Activated CD4-positive, alpha-beta T cell treated with anti-CD3 and anti-CD28 coated beads for 36 hours (primary cell): ENCODE results near the gene COG4. TPM values are rescaled to one million over a fixed set of nuclear protein-coding genes. Genes with fewer than 3 reads are reported as not detected.
"Not testable (repeated sequence)": the region's sequence is repeated elsewhere in the genome, so short reads cannot be mapped to it uniquely, and the experiment has no call there.

Experiments used
- ATAC-seq: fragments of 200-7000 bp; cut with Tn5 transposase; one replicate; pipeline ENCODE4 v1.10.0; 2021; ENCODE audit warnings: mild to moderate bottlenecking, moderate library complexity
- CTCF ChIA-PET: fragments of 350-600 bp; sonication (Branson Sonifier 250); formaldehyde crosslinking; loops from one replicate; lab custom pipeline; 2021; ENCODE audit warnings: antibody characterized with exemption; lab: Charles Lee
- POLR2A ChIA-PET: fragments of 350-600 bp; sonication (Branson Sonifier 250); formaldehyde crosslinking; loops from one replicate; lab custom pipeline; 2021; ENCODE audit warnings: antibody characterized with exemption, inconsistent platforms; lab: Charles Lee
- DNase-seq: peaks from one replicate; pipeline ENCODE4 v3.0.0-alpha.2; 2020
- H3K27ac Mint-ChIP-seq: one replicate; pipeline ENCODE4 v1.8.0; 2021; ENCODE audit warnings: mixed read lengths
- H3K27me3 Mint-ChIP-seq: one replicate; pipeline ENCODE4 v1.8.0; 2021; ENCODE audit warnings: mixed read lengths
- H3K36me3 Mint-ChIP-seq: one replicate; pipeline ENCODE4 v1.8.0; 2021; ENCODE audit warnings: low read depth, mixed read lengths
- H3K4me1 Mint-ChIP-seq: one replicate; pipeline ENCODE4 v1.8.0; 2021; ENCODE audit warnings: mixed read lengths
- H3K4me3 Mint-ChIP-seq: one replicate; pipeline ENCODE4 v1.8.0; 2021; ENCODE audit warnings: mild to moderate bottlenecking, moderate library complexity, mixed read lengths
- H3K9me3 Mint-ChIP-seq: one replicate; pipeline ENCODE4 v1.8.0; 2021; ENCODE audit warnings: low read depth, mixed read lengths
- intact Hi-C, 2 experiments: fragments of 100-400 bp; cut with DNase I in 1 of 2; cut with micrococcal nuclease in 1 of 2; formaldehyde crosslinking; loops; one replicate each; pipeline versions ENCODE4 v1.14.2 to v1.15.1; 2022 to 2024; cut with DNase I, micrococcal nuclease
- total RNA-seq, 2 experiments: library from RNA; stranded (reverse); gene quantifications; one replicate each; pipeline ENCODE4 v1.2.3, GENCODE V29; 2021

Gene COG4
- total RNA-seq, 2 experiments from 2014 or later: 33.5 to 37.6 TPM

- intact Hi-C loops: loop anchor here (1.0 to 2.0 kb wide), 9 partner anchors 15 to 346 kb away; partner anchors contain the start of genes ST3GAL2 (in 2 of the 2), AARS1 (in 1 of the 2), COG4 (in 1 of the 2) and DDX19A (in 1 of the 2)
- H3K4me3 Mint-ChIP-seq: peak within 1 kb of the TSS; percentile 85
- peaks cover 16% of the 10 kb centered on the region for H3K4me1 Mint-ChIP-seq
- ATAC-seq: peak; percentile 94
- no peaks in the 10 kb centered on the region for H3K36me3 Mint-ChIP-seq
- ChIA-PET POLR2A (interaction anchor here (0.6 to 1.2 kb wide), 5 partner anchors 11 to 108 kb away, joined by 3 to 6 read pairs (median 3); partner anchors contain the start of gene DDX19A), CTCF (interaction anchor here (0.6 to 2.2 kb wide), 7 partner anchors 12 to 233 kb away, joined by 3 to 8 read pairs (median 3); no protein-coding TSS in a partner anchor)
- H3K9me3 Mint-ChIP-seq: no peaks in the 10 kb centered on the region
- DNase-seq: peak; percentile 79
- H3K27ac Mint-ChIP-seq: peak within 1 kb of the TSS; percentile 88
- H3K27me3 Mint-ChIP-seq: no peaks in the 10 kb centered on the region
Measured at GRCh38 chr16:70454222-70455034, 68.9 kb downstream of the COG4 start, which contains the start of gene FCSK. FCSK (plus strand) TSS chr16:70454595; CDS start chr16:70463191, 8,596 bp downstream.

GRCh38 chr16:70453892-70454221 lies 69.5 kb downstream of the COG4 start:
- intact Hi-C loops: loop anchor here (1.0 to 2.0 kb wide), 9 partner anchors 15 to 347 kb away; partner anchors contain the start of genes ST3GAL2 (in 2 of the 2), AARS1 (in 1 of the 2), COG4 (in 1 of the 2) and DDX19A (in 1 of the 2)
- H3K36me3 Mint-ChIP-seq: no peaks in the 10 kb centered on the region
- peak overlapping the region; percentile 82 for H3K27ac Mint-ChIP-seq
- H3K9me3 Mint-ChIP-seq: no peaks in the 10 kb centered on the region
- peaks cover 16% of the 10 kb centered on the region for H3K4me1 Mint-ChIP-seq
- H3K4me3 Mint-ChIP-seq: peak overlapping the region; percentile 85
- ChIA-PET CTCF (interaction anchor here (0.6 to 2.2 kb wide), 6 partner anchors 11 to 73 kb away, joined by 3 to 8 read pairs (median 4); partner anchors contain the start of gene ST3GAL2), POLR2A (interaction anchor here (0.6 to 1.2 kb wide), 5 partner anchors 10 to 107 kb away, joined by 3 to 6 read pairs (median 3); partner anchors contain the start of gene DDX19A)
- no peak for ATAC-seq
- no peaks in the 10 kb centered on the region for H3K27me3 Mint-ChIP-seq
- no peak for DNase-seq

GRCh38 chr16:70453117-70453891 lies 70.0 kb downstream of the COG4 start:
- DNase-seq: no peak
- Mint-ChIP-seq H3K4me3 (peak overlapping the region; percentile 85), H3K36me3 (no peaks in the 10 kb centered on the region), H3K4me1 (peaks cover 16% of the 10 kb centered on the region), H3K27me3 (no peaks in the 10 kb centered on the region), H3K9me3 (no peaks in the 10 kb centered on the region), H3K27ac (peak overlapping the region; percentile 82)
- ChIA-PET POLR2A (interaction anchor here (0.6 to 1.2 kb wide), 4 partner anchors 10 to 107 kb away, joined by 3 to 6 read pairs (median 4); partner anchors contain the start of gene DDX19A), CTCF (interaction anchor here (0.6 to 2.2 kb wide), 7 partner anchors 11 to 72 kb away, joined by 3 to 8 read pairs (median 4); partner anchors contain the start of gene ST3GAL2)
- intact Hi-C loops: no loop called here
- ATAC-seq: no peak

GRCh38 chr16:70451004-70451340 lies 72.4 kb downstream of the COG4 start:
- CTCF ChIA-PET, H3K9me3 Mint-ChIP-seq, ATAC-seq, H3K36me3 Mint-ChIP-seq, H3K4me3 Mint-ChIP-seq, H3K27ac Mint-ChIP-seq, intact Hi-C loops, H3K27me3 Mint-ChIP-seq, DNase-seq: not testable (repeated sequence)
- POLR2A ChIA-PET: interaction anchor here (0.6 kb wide), 1 partner anchor 19 kb away, joined by 3 read pairs; no protein-coding TSS in a partner anchor
- H3K4me1 Mint-ChIP-seq: peaks cover 14% of the 10 kb centered on the region

GRCh38 chr16:70450142-70451003 lies 73.0 kb downstream of the COG4 start:
- CTCF ChIA-PET: interaction anchor here (0.7 kb wide), 1 partner anchor 58 kb away, joined by 3 read pairs; no protein-coding TSS in a partner anchor
- intact Hi-C loops: not testable (repeated sequence)

GRCh38 chr16:70448075-70448474 lies 75.3 kb downstream of the COG4 start:
- no peaks in the 10 kb centered on the region for H3K4me1 Mint-ChIP-seq
- POLR2A ChIA-PET: interaction anchor here (0.7 kb wide), 1 partner anchor 66 kb away, joined by 3 read pairs; no protein-coding TSS in a partner anchor
- CTCF ChIA-PET: no interaction called here
- H3K36me3 Mint-ChIP-seq: no peaks in the 10 kb centered on the region
- DNase-seq: no peak
- H3K27me3 Mint-ChIP-seq: no peaks in the 10 kb centered on the region
- ATAC-seq: no peak
- intact Hi-C loops: no loop called here
- H3K4me3 Mint-ChIP-seq: no peak overlapping the region
- no peak overlapping the region for H3K27ac Mint-ChIP-seq
- no peaks in the 10 kb centered on the region for H3K9me3 Mint-ChIP-seq

More at GRCh38 chr16:70450142-70451003, 73.0 kb downstream of the COG4 start:
- H3K27ac Mint-ChIP-seq, H3K27me3 Mint-ChIP-seq, H3K4me1 Mint-ChIP-seq, ATAC-seq, H3K36me3 Mint-ChIP-seq, DNase-seq, H3K9me3 Mint-ChIP-seq, H3K4me3 Mint-ChIP-seq, POLR2A ChIA-PET: not testable (repeated sequence)

- Mint-ChIP-seq H3K36me3 (no peaks in the 10 kb centered on the region), H3K4me3 (no peak overlapping the region), H3K27me3 (no peaks in the 10 kb centered on the region), H3K4me1 (no peaks in the 10 kb centered on the region), H3K9me3 (no peaks in the 10 kb centered on the region), H3K27ac (no peak overlapping the region)
- intact Hi-C loops: no loop called here
- ChIA-PET POLR2A (no interaction called here), CTCF (no interaction called here)
- no peak for DNase-seq
- no peak for ATAC-seq
Measured at GRCh38 chr16:70444249-70445063, 78.9 kb downstream of the COG4 start.

- DNase-seq (no peak), ATAC-seq (no peak)
- Mint-ChIP-seq H3K27ac (no peak overlapping the region), H3K36me3 (peaks cover 3% of the 10 kb centered on the region), H3K27me3 (no peaks in the 10 kb centered on the region), H3K4me1 (peaks cover 12% of the 10 kb centered on the region), H3K9me3 (no peaks in the 10 kb centered on the region), H3K4me3 (no peak overlapping the region)
- ChIA-PET POLR2A (no interaction called here), CTCF (interaction anchor here (0.7 kb wide), 1 partner anchor 12 kb away, joined by 3 read pairs; no protein-coding TSS in a partner anchor)
- intact Hi-C loops: no loop called here
Measured at GRCh38 chr16:70442344-70442743, 81.0 kb downstream of the COG4 start.

- no peak for ATAC-seq
Measured at GRCh38 chr16:70441406-70441990, 81.9 kb downstream of the COG4 start.

More at GRCh38 chr16:70441406-70441990, 81.9 kb downstream of the COG4 start:
- H3K4me1 Mint-ChIP-seq: peaks cover 20% of the 10 kb centered on the region
- H3K27me3 Mint-ChIP-seq: no peaks in the 10 kb centered on the region
- ChIA-PET POLR2A (no interaction called here), CTCF (no interaction called here)
- H3K36me3 Mint-ChIP-seq: peaks cover 3% of the 10 kb centered on the region
- H3K9me3 Mint-ChIP-seq: no peaks in the 10 kb centered on the region
- intact Hi-C loops: no loop called here
- DNase-seq: no peak
- H3K4me3 Mint-ChIP-seq: no peak overlapping the region
- H3K27ac Mint-ChIP-seq: no peak overlapping the region
